Activated CD8-positive, alpha-beta memory T cell treated with anti-CD3 and anti-CD28 coated beads for 4 hours (primary cell): Measurements from ENCODE around the gene GASK1B.
A peak's percentile ranks its signal among the peaks of the same experiment; 100 is the strongest.

Source experiments
- DNase-seq, 2 donors: peaks; one replicate each; pipeline ENCODE4 v3.0.0-alpha.2; 2020; ENCODE audit warnings: low read depth in 2 of 2

Gene GASK1B

GRCh38 chr4:158172261-158173258 lies at the start of gene GASK1B:
GASK1B (minus strand) TSS chr4:158173025; CDS start chr4:158171375, 1,650 bp downstream.
- DNase-seq = no peak

GRCh38 chr4:158219623-158220022 lies 46.8 kb upstream of the GASK1B start:
- DNase-seq = no peak

- no peak for DNase-seq
These were observed 44.9 kb upstream of the GASK1B start for GRCh38 chr4:158217763-158218162.

- DNase-seq = no peak
These were observed 42.0 kb upstream of the GASK1B start for GRCh38 chr4:158214856-158215255.

GRCh38 chr4:158213466-158213865 lies 40.6 kb upstream of the GASK1B start:
- DNase-seq = no peak

GRCh38 chr4:158211222-158211621 lies 38.4 kb upstream of the GASK1B start:
- DNase-seq = no peak

- DNase-seq = peak in 1 of 2 donors; percentile 3
These were observed 37.3 kb upstream of the GASK1B start, which contains the start of gene TMEM144 for GRCh38 chr4:158209825-158210807. TMEM144 (plus strand) TSS chr4:158210486; CDS start chr4:158212668, 2,182 bp downstream.

- no peak for DNase-seq
These were observed 36.3 kb upstream of the GASK1B start for GRCh38 chr4:158208963-158209640.

- no peak for DNase-seq
These were observed 31.1 kb upstream of the GASK1B start for GRCh38 chr4:158203929-158204328.

GRCh38 chr4:158203436-158203835 lies 30.6 kb upstream of the GASK1B start:
- no peak for DNase-seq

- DNase-seq = no peak
These were observed 29.7 kb upstream of the GASK1B start for GRCh38 chr4:158202481-158202880.

- no peak for DNase-seq
These were observed 29.1 kb upstream of the GASK1B start for GRCh38 chr4:158201876-158202275.

GRCh38 chr4:158201322-158201721 lies 28.5 kb upstream of the GASK1B start:
- no peak for DNase-seq

GRCh38 chr4:158200214-158200613 lies 27.4 kb upstream of the GASK1B start:
- no peak for DNase-seq

GRCh38 chr4:158197194-158197776 lies 24.5 kb upstream of the GASK1B start:
- no peak for DNase-seq

GRCh38 chr4:158195297-158195696 lies 22.5 kb upstream of the GASK1B start:
- DNase-seq = no peak

- DNase-seq = no peak
These were observed 20.4 kb upstream of the GASK1B start for GRCh38 chr4:158193171-158193749.

- no peak for DNase-seq
These were observed 19.8 kb upstream of the GASK1B start for GRCh38 chr4:158192439-158193158.

GRCh38 chr4:158190718-158191117 lies 17.9 kb upstream of the GASK1B start:
- DNase-seq = no peak

- DNase-seq = no peak
These were observed 16.6 kb upstream of the GASK1B start for GRCh38 chr4:158189422-158189821.
